ENCODE data around the gene NT5C3B.
"Not testable (repeated sequence)": the region's sequence is repeated elsewhere in the genome, so short reads cannot be mapped to it uniquely, and the experiment has no call there.

The NT5C3B gene

DNA sequence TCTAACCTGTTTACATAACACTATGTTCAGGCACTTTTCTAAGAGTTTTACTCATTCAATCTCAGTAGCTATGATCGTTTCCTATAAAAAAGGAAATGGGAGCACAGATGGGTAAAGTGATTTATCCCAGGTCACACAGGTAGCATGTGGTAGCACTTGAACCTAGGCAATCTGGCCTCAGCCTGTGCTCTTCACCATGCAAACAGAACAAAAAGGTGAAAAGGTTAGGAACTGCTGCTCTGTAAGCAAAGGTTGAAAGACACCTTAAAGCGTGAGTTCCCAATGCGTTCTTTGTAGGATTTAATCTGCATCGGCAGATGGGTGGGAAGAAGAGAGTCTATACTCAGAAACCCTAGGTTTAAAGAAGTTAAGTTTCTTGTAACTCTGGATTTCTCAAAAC lies 44.1 kb upstream of the NT5C3B start:
- H3K27me3 ChIP-seq (replicated peaks; ENCODE audit: insufficient read depth, low read length), result no peaks in the 10 kb centered on the region
- DNase-seq, result no peak
- no peaks in the 10 kb centered on the region for H3F3A ChIP-seq (ENCODE audit: insufficient read depth, low read length)
- no peak overlapping the region for H3K4me3 ChIP-seq (ENCODE audit: low read length)
- no peaks in the 10 kb centered on the region for H3K9me3 ChIP-seq (replicated peaks; ENCODE audit: insufficient read depth, low read length)
- H3K36me3 ChIP-seq (replicated peaks; ENCODE audit: insufficient read depth, low read length), result peaks cover 10% of the 10 kb centered on the region; the same call in 1 of the 2 replicates
- H3K9ac ChIP-seq (ENCODE audit: low read length), result no peak overlapping the region
- H4K20me1 ChIP-seq (ENCODE audit: insufficient read depth, low read length), result no peaks in the 10 kb centered on the region
- no peak overlapping the region for H3K27ac ChIP-seq (ENCODE audit: low read length)
- H3K9me2 ChIP-seq (replicated peaks; ENCODE audit: insufficient read depth, low read length), result no peaks in the 10 kb centered on the region
- TF ChIP-seq EZH2phosphoT487 (IDR thresholded peaks at IDR 0.05; ENCODE audit: low read length) (no peak), EZH2 (optimal IDR thresholded peaks at IDR 0.05; ENCODE audit: low read depth, low read length) (no peak)
- TF ChIP-seq, protein P1, sequence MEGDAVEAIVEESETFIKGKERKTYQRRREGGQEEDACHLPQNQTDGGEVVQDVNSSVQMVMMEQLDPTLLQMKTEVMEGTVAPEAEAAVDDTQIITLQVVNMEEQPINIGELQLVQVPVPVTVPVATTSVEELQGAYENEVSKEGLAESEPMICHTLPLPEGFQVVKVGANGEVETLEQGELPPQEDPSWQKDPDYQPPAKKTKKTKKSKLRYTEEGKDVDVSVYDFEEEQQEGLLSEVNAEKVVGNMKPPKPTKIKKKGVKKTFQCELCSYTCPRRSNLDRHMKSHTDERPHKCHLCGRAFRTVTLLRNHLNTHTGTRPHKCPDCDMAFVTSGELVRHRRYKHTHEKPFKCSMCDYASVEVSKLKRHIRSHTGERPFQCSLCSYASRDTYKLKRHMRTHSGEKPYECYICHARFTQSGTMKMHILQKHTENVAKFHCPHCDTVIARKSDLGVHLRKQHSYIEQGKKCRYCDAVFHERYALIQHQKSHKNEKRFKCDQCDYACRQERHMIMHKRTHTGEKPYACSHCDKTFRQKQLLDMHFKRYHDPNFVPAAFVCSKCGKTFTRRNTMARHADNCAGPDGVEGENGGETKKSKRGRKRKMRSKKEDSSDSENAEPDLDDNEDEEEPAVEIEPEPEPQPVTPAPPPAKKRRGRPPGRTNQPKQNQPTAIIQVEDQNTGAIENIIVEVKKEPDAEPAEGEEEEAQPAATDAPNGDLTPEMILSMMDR (IDR thresholded peaks at IDR 0.05; ENCODE audit: low read length), result no peak
- no peak overlapping the region for H3K4me2 ChIP-seq (ENCODE audit: low read depth, low read length)
- H3K79me2 ChIP-seq (ENCODE audit: low read length), result no peaks in the 10 kb centered on the region
- H2AFZ ChIP-seq (ENCODE audit: low read length), result no peak overlapping the region
- H3K4me1 ChIP-seq (ENCODE audit: low read length), result no peaks in the 10 kb centered on the region

DNA sequence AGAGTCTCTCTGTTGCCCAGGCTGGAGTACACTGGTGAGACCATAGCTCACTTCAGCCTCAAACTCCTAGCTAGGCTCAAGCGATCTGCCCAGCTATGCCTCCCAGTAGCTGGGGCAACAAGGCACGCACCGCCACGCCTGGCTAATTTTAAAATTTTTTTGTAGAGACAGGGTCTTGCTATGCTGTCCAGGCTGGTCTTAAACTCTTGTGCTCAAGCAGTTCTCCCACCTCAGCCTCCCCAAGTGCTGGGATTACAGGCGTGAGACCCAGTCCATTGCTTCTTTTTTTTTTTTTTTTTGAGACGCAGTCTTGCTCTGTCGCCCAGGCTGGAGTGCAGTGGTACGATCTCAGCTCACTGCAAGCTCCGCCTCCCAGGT lies 38.2 kb upstream of the NT5C3B start:
- not testable (repeated sequence) for H3K36me3 ChIP-seq (replicated peaks; ENCODE audit: insufficient read depth, low read length); H3K4me1 ChIP-seq (ENCODE audit: low read length); H3K79me2 ChIP-seq (ENCODE audit: low read length); H3K27ac ChIP-seq (ENCODE audit: low read length); H3F3A ChIP-seq (ENCODE audit: insufficient read depth, low read length); H2AFZ ChIP-seq (ENCODE audit: low read length); H3K9ac ChIP-seq (ENCODE audit: low read length); H3K27me3 ChIP-seq (replicated peaks; ENCODE audit: insufficient read depth, low read length); H3K4me2 ChIP-seq (ENCODE audit: low read depth, low read length); H4K20me1 ChIP-seq (ENCODE audit: insufficient read depth, low read length); H3K9me3 ChIP-seq (replicated peaks; ENCODE audit: insufficient read depth, low read length); H3K4me3 ChIP-seq (ENCODE audit: low read length); H3K9me2 ChIP-seq (replicated peaks; ENCODE audit: insufficient read depth, low read length); DNase-seq

DNA sequence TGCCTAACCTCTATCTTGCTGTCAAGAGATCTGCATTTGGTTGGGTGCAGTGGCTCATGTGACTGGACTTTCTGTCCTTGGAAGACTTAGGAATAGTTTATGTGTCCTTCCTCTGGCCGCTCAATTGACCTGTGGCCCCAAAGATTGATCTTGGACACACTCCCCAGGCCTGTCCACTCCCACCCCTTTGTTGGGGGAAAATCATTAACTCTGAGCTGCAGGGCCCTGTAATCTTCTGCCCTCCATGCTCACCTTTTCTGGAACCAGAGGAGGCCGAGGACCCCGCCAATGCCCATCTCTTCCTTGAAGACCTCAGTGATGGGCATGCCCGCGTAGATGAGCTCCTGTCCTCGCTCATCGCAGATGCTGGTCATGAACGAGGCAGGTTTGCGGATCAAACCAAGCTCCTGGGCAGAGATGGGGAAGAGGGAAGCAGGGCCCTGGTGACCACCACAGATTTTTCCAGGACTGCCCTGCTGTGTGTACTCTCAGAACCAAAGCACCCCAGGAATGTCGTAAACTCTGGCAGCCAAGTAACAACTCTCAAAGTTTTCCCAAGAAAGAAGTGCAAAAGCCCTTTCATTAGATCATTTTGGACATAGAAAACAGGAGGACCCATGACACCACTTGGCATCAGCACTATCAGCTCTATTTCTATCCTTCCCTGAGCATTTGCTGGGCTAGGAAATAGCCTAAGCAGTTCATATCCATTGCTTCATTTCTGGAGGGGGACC lies 37.7 kb upstream of the NT5C3B start:
- no peak for DNase-seq
- Histone ChIP-seq H3K27ac (ENCODE audit: low read length) (no peak overlapping the region), H3K4me2 (ENCODE audit: low read depth, low read length) (no peak overlapping the region), H3K79me2 (ENCODE audit: low read length) (no peaks in the 10 kb centered on the region), H3K9ac (ENCODE audit: low read length) (no peak overlapping the region), H2AFZ (ENCODE audit: low read length) (no peak overlapping the region), H3K9me3 (replicated peaks; ENCODE audit: insufficient read depth, low read length) (no peaks in the 10 kb centered on the region), H3F3A (ENCODE audit: insufficient read depth, low read length) (no peaks in the 10 kb centered on the region), H3K9me2 (replicated peaks; ENCODE audit: insufficient read depth, low read length) (no peaks in the 10 kb centered on the region), H4K20me1 (ENCODE audit: insufficient read depth, low read length) (no peaks in the 10 kb centered on the region), H3K36me3 (replicated peaks; ENCODE audit: insufficient read depth, low read length) (peaks cover 8% of the 10 kb centered on the region; the same call in 1 of the 2 replicates), H3K4me3 (ENCODE audit: low read length) (no peak overlapping the region), H3K27me3 (replicated peaks; ENCODE audit: insufficient read depth, low read length) (no peaks in the 10 kb centered on the region), H3K4me1 (ENCODE audit: low read length) (no peaks in the 10 kb centered on the region)
- no peak for TF ChIP-seq EZH2 (optimal IDR thresholded peaks at IDR 0.05; ENCODE audit: low read depth, low read length)
- TF ChIP-seq EZH2phosphoT487 (IDR thresholded peaks at IDR 0.05; ENCODE audit: low read length), result no peak
- TF ChIP-seq, protein P1 (IDR thresholded peaks at IDR 0.05; ENCODE audit: low read length), result no peak

DNA sequence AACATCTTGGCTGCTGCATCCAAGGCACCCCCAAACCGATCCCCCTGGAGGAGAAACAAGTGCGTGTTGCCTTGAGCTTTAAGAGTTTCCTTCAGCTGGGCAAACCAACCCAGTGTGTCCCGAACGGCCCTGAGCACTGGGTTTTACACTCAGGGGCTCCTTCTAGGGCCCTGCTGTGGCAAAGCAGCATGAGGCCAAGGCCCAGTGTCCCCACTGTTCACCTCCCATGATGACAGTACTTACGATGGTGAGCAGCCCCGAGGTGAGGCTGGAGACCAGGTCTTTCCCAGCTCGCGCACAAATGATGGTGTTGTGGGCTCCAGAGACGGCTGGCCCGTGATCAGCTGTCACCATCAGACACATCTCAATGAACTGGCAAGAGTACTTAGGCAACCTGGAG lies 35.8 kb upstream of the NT5C3B start:
- Histone ChIP-seq H3K9me2 (replicated peaks; ENCODE audit: insufficient read depth, low read length) (no peaks in the 10 kb centered on the region), H4K20me1 (ENCODE audit: insufficient read depth, low read length) (no peaks in the 10 kb centered on the region), H3K4me2 (ENCODE audit: low read depth, low read length) (no peak overlapping the region), H3K4me1 (ENCODE audit: low read length) (no peaks in the 10 kb centered on the region), H3K27ac (ENCODE audit: low read length) (no peak overlapping the region), H3K79me2 (ENCODE audit: low read length) (no peaks in the 10 kb centered on the region), H3K9ac (ENCODE audit: low read length) (no peak overlapping the region), H3K4me3 (ENCODE audit: low read length) (no peak overlapping the region), H2AFZ (ENCODE audit: low read length) (no peak overlapping the region), H3K9me3 (replicated peaks; ENCODE audit: insufficient read depth, low read length) (no peaks in the 10 kb centered on the region), H3F3A (ENCODE audit: insufficient read depth, low read length) (no peaks in the 10 kb centered on the region), H3K36me3 (replicated peaks; ENCODE audit: insufficient read depth, low read length) (no peaks in the 10 kb centered on the region), H3K27me3 (replicated peaks; ENCODE audit: insufficient read depth, low read length) (no peaks in the 10 kb centered on the region)
- TF ChIP-seq EZH2phosphoT487 (IDR thresholded peaks at IDR 0.05; ENCODE audit: low read length) (no peak), EZH2 (optimal IDR thresholded peaks at IDR 0.05; ENCODE audit: low read depth, low read length) (no peak)
- TF ChIP-seq, protein P1 (IDR thresholded peaks at IDR 0.05; ENCODE audit: low read length), result no peak
- no peak for DNase-seq
